NCI-H1436 treated with DMSO at 0.1 percent for 48 hours (cell line): Measurements from ENCODE around the gene TAF6.

ENCODE experiments used
- DNase-seq: peaks from one replicate; lab custom pipeline; 2025; lab: John Stamatoyannopoulos, UW

The TAF6 gene

DNA sequence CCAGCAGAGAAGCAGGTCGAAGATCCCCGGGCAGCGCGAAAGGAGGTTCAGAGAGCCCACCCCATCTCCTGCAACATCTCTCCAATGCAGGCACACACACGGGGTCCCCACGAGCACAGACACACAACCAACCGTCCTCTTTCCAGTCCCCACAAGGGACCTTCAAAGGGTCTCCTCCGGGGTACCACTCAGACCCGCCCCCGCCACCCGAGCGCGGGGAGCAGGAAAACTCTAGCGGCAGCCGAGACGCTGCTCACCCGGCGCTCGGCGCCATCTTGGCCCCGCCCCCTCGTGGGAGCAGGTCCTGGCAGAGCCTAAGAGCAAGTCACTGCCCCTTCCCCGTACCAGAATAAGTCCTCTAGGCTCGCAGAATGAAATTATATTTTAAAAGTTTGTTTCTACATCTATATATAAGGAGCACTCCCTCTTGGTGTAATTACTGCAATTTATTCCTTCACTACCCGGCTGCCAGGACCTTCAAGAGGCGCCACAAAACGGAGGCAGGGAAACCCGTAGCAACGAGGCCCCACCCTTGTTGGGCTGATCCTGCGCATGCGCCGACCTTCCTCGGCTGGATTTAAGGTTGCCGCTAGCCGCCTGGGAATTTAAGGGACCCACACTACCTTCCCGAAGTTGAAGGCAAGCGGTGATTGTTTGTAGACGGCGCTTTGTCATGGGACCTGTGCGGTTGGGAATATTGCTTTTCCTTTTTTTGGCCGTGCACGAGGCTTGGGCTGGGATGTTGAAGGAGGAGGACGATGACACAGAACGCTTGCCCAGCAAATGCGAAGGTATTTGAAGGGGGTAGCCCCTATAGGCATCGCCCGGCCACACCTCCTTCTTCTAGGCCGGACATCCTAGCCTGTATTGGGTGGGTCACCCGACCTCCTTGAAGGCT, at the start of gene TAF6, which contains the start of gene CNPY4:
TSS of gene TAF6 (minus strand) at position 287 of the 898 bp plus-strand sequence. CDS start 5,149 bp downstream, outside the sequence.
TSS of gene CNPY4 (plus strand) at position 563 of the 898 bp plus-strand sequence. CDS start at position 674, 111 bp downstream.
- DNase-seq: peak; percentile 81

DNA sequence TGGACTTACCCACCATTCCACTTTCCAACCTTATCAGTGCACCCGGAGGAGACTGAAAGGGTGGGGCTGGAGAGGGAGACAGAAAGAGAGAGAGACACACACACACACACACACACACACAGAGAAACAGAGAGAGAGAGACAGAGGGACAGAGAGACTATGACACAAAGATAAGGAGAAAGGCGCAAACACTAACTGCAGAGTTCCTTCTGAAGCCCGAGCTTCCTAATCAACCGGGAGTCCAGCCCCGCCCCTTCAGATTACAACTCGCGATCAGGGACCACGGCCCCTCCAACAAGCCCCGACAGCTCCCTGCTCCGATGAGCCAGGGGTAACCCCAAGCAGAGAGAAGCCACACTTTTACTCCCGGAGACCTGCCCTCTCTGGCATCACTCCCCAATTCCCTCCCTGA, 48.8 kb upstream of the TAF6 start:
- DNase-seq: no peak

DNA sequence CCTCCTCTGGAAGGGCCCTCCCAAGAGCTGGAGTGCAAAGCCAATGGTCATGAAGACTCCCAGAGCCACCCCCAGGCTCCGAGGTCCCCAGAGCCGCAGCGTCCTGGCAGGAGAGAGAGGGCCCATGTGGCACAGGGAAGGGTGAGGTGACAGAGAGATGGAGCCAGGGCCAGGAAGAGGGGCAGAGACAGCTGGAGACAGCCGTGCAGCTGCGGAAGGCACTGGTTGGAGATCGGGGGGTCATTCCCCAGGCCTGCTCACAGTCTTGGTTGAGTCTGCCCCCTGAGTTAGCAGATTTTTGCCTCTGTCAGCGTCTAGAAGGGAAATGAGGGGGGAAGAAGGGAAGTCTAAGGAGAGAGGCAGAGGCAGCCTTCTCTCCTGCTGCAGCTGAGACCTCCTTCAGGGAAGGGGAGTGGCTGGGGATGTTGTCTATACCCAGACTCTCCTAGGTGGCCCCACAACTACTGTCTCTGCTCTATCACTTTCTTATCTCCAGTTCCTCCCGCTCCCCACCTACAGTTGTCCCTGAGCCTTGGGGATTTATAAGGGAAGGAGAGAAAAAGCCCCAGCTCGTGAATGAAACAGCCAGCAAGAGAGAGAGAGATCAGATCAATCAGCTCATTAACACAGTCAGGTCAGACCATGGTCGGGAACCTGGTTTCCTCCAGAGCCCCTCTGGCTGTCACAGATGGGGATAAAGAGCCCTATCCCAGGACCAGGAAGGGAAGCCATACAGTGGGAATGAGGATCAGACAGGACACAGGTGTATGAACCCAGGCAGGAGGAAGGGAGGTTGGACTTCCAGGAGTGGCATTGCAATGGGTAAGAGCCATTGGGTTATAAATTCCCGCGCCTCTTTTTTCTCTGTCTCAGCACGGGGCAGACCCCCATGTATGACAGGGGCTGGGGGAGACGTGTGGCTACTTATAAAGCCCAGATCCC, 48.1 kb upstream of the TAF6 start:
- no peak for DNase-seq

DNA sequence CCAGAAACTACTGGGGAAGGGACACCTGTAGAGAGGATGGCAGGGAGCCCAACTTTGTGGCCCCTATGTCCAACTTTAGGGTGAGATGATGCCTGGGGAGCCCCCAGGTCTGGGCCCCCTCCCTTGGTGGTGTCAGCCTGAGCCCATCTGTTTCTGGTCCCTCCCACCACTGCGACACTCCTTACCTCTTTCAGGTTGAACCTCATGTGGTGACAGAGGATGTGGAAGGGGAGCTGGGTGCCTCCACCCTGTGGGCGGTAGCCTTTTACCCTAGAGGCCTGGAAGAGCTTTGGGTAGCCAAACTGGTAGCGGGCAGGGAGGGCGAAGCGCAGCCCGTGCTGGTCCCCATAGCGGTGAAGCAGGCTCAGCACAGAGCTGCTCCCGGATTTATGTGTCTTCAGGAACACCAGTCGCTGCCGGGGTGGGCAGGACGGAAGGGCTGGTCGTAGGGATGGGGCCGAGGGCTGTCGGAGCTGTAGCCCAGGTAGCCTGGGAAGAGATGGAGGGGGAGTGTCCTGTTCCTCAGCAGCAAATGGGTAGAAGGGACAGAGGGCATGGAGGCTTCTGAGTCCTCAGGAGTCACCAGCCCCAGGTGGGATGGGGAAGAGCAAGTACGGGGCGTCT, 47.3 kb upstream of the TAF6 start:
- no peak for DNase-seq

DNA sequence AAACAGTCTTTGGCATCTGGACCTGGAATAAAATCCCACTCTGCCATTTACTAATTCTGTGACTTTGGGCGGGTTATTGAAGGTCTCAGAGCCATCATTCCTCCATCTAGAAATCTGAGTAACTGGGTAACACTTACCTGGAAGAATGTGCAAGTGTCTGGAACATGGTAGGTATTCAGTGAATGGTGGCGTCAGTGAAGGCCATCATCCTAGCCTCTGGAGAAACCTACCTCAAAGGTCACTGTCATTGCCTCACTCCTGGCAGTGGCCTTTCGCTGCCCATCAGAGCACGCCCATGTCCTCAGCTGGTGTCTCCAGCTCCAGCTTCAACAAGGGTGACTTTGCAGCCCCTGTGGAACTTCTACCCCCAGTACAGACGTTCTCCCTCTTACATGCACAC, 44.7 kb upstream of the TAF6 start:
- DNase-seq: no peak

DNA sequence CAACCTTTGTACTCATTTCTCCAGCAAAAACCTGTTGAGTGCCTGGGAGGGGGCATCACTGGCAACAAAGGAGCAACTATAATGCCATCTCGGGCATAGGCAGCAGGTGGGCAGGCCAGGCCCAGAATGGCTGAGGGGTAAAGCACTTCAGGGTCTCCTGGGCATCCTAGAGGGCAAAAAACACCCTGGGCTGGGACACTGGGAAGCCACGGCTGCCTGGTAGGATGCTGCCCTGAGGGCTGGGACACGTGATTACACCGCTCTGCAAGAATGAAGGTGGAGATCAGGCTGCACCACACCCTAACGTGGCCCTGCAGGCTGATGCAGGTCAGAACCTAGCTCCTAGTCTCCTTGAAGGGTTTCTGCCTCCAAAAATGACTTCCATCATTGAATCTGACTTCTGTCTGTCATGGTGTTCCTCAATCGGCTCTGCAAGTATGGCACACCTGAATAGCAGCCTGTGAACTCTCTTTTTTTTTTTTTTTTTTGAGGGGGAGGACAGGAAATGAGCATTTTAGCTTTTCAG, 43.9 kb upstream of the TAF6 start:
- DNase-seq: no peak

DNA sequence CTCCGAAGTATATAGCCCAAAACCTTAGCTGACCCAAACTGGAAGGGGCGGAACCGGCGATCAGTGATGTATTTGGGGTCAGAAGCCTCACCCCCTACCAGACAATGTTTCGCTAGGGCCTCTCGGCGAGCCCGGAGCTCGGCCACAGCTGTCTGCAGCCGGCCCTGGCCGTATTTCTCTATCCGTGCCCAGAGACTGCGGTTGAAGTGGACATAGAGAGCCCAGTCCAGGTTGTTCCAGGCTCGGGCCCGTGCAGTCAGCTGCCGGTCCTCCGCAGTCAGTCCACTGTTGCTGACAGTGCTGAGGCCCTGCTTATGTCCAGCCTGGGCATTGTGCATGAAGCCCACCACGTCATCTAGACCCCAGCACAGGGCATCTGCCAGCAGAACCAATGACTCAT, 40.9 kb upstream of the TAF6 start:
- DNase-seq: no peak

DNA sequence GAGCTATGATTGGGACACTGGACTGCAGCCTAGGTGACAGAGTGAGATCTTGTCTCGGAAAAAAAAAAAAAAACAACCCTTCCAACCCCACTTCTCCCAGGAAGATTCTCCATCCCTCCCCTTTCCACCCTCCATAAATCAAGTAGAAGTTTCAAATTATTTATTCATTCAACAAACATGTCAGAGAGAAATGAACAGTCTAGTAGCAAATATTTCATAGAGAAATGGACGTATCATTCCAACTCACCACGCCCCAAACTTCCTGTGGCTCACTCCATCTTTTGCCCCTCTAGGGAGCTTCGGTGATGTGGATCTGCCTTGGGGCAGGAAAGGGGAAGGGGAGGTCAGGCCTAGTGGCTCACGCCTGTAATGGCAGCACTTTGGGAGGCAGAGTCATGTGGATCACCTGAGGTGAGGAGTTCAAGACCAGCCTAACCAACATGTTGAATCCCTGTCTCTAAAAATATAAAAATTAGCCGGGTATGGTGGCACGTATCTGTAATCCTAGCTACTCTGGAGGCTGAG, 40.0 kb upstream of the TAF6 start:
- no peak for DNase-seq

DNA sequence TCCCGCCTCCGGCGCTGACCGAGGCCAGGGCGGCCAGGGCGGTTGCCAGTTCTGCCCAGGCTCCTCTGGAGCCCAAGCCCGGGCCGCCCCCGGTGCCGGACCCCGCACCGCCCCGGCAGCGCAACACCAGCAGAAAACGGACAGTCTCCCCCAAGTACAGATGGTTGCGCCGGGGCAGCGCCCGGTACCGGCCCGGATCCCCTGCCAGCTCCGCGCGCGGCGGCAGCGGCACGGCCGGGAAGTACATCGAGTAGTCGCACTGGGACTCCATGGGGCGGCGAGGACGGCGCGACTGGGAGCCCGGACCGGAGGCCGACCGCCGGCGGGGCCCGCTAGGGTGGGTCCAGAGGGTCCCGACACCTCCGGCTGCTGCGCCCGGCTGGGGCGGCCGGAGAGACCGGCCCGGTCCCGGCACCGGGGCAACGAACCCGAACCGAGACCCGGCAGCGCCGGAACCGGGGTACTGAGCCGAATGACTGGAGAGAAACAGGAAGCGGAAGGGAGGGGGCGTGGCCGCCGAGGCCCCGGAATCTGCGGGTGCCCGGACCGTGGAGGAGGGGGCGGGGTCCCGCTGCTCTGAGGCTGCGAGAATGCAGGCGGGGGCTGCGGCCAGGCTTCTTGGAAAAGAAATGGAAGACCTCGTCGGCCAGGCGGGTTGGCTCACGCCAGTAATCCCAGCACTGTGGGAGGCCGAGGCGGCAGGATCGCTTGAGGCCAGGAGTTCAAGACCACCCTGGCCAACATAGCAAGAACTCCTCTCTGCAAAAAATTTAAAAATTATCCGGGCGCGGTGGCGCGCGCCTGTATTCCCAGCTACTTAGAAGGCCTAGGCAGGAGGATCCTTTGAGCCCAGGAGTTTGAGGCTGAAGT, 39.3 kb upstream of the TAF6 start, which contains the start of gene TRAPPC14:
TSS of gene TRAPPC14 (minus strand) at position 495 of the 870 bp plus-strand sequence. CDS start at position 271, 224 bp downstream.
- peak; percentile 23 for DNase-seq

DNA sequence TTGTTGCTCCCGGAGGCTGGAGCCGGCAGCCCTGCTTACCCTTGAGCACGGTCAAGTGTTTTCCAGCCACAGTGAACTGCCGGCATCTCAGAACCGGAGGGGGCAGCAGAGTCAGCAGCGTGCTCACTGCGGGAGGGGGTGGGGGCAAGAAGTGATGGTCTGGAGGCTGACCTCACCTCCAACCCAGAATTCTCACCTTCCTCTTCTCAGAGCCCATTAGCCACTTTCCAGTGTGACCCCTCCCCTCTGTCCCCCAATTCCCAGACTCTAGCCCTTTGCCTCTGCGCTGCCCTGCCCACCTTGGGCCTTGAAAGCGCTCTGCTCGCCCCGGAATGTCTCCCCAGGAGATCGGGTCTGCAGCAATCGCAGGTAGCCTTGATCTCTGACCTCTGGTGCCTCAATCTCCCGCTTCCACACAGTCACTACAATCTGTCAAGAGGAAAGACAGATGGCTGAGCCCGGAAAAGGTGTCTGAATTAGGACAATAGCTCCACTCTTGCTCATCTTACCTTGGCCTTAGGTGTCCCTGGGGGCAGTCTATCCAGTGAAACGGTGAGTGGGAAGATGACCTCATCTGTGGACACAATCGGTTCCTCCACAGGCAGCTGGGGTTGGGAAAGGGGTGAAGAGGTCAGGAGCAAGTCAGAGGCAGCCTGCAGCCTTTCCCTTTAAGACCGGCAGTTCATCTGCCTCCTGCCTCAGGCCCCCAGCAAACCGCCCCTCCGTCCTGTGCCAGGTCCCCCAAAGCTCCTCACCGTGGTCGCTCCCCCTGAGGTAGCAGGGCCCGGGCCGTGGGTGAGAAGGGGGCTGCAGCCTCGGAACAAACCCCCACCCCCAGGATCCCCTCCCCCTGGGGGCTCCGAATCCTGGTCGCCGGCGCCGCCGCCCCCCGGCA, 38.4 kb upstream of the TAF6 start:
- no peak for DNase-seq

DNA sequence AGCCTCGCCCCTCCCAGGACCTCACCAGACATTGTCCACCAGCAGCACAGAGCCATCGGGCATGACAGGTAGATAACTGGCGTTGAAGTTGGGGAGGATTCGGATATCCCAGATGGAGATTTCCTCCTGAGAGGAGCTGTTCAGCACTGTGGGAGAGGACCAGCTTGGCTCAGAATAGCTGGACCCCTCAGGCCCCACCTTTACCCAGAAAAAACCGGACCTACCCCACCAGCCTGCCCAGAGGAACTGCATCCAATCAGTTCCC, 37.8 kb upstream of the TAF6 start:
- DNase-seq: no peak

DNA sequence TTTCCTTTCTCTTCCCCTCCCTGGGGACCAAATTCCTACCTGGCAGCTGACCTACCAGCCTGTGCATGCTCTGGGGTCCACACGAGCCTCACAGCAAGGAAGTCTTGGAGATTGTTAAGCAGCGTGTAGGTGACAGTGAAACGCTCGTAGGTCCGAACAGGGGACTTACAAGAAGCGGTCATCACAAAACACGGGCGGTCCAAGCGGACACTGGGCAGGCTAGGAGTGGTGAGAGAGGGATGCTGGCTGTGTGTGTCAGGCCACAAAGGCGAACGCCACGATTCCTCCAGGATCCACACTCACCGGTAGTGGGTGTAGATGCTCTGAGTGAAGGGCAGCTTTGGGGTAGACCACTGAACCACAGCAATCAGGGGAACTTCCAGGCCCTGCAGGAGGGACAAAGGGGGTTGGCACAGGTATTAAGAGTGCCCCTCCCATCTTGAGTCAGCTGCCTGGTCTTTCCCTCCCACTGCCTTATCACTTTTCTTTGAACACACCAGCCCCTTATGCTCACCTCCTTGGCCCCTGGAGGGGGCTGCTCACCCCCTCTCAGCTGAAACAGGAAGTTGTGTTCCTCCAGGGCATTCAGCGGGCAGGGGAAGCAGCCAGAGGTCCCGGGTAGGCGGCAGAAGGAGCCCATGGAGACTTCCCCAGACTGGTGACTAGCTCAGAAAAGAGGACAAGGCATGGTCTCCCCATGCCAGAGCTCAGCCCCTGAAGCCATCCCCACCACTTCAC, 37.3 kb upstream of the TAF6 start:
- DNase-seq: no peak

DNA sequence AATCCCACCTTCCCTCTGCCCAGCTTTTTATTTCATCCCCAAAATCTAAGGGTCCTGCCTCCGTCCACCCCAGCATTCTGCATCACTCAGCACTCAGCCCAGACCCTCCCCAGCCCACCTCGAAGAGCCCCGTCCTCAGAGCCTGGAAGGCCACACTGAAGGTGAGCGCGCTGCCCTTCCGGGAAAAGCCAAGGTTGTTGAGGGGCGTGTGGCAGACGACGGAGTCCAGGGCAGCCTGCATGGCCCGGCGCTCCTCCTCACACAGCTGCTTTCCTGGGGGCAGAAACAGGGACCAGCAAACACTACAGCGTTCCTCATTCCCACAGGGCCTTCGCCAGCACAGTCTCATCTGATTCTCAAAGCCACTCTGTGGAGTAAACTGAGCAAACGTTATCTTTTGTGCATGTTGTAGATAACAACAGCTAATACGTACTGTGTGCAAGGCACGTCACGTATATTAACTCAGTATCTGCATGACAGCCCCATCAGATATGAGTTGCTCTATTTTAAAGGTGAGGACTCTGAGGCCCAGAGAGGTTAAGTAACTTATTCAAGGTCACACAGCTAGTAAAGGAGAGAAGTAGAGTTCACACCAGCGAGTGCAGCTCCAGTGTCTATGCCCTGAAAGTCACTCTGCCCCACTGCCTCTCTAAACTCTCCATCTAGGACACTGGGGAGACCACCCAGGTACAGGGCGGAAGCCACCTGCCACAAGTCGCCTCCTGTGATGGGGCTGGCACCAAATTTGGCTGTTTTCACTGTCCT, 36.6 kb upstream of the TAF6 start:
- DNase-seq: no peak

DNA sequence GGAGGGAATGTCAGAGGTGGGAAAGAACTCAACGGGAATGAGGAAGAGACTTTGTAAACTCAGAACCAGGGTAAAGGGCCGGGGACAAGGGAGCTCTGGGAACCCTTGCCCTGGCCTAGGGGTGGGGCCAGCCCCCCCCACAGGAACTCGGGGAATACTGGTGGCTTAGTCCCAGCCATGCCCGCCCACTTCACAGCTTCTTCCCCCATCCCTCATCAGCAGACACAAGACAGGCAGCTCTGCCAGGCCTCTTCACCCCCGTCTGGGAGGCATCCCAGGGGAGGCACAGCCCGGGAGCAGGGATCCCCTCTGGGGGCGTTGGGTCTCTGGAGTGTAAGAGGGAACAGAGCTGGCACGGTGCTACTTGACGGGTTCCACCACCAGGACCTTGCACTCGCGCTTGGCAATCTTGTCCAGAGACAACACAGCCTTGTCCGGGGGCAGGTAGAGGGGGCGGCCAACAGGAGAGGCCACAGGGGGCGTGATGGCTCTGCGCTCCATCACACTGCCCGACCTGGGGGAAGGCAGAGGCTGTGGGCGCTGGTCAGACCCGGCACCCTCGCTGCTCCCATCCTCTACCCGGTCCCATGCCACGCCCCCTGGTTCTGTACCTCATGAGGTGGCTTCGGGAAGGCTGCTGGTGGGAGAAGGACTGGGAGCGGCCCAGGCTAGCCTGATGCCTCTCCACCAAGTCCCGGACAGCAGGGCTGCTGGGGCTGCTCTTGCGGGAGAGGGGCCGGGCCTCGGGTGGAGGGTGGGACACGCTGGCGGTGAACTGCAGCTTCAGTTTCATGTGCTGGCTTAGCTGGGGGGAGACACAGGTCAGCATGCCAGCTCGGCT, 35.7 kb upstream of the TAF6 start:
- DNase-seq: no peak

DNA sequence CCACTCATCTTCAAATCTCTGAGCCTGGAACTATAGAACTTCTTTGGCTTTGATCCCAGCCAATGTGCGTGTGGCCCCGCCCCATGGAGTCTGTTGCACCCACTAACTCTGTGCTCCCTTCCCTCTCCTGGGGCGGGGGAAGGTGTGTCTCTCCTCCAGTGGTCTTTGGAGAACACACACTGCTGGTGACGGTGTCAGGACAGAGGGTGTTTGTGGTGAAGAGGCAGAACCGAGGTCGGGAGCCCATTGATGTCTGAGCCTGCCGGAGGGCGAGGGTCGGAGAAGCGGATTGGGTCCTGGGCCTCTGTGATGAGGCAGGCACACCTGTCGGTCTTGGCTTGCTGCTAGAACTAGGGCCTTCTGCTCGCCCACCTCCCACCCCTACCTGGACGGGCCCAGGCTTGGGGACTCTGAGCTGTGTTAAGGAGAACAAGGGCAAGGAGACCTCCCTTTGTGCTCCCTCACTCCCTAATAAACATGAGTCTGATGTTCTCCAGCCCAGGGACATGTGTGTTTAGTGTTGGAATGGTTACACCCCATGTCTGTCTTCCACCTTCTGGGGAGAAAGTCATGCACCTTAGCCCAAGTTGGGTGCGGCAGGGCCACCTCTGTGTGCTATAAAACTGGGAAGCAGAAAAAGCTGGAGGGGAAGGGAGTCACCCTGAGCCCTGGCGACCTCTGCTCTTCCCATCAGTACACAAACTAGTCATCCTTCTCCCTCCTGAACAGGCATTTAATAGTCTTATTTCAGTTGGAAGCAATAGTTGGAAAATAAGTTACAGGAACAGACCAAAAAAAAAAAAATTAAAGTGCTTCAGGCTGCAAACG, 34.8 kb upstream of the TAF6 start:
- DNase-seq: no peak

DNA sequence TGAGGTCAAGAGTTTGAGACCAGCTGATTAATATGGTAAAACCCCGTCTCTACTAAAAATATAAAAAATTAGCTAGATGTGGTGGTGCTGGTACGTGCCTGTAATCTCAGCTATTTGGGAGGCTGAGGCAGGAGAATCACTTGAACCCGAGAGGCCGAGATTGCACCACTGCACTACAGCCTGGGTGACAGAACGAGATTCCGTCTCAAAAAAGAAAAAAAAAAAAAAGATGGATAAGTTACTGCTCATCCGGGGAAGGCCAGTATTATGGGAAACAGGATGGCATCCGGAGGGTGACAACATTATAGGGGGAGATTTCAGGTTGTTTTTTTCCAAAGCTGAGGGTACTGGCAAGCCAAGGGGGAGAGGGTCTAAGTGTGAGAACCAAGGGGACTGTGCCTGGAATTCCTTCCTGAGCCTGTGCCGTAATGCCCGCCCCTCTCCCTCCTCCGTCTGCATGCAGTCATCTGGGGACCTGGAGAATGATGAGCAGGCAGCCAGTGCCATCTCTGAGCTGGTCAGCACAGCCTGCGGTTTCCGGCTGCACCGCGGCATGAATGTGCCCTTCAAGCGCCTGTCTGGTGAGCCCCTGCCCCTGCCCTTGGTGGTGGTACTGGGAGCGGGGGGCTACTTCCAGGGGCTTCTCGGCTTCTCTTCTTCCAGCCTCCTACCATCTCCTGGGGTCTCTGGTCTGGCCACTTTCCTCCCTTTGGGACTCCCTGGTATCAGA, 33.9 kb upstream of the TAF6 start:
- no peak for DNase-seq
